Liver (tissue), 3 donors: ENCODE results near the gene ALK.

Experiments
- CTCF ChIP-seq: fragments of 150-350 bp; IDR thresholded peaks from 2 replicates; pipeline ENCODE4 v1.5.1; 2017; ENCODE audit warnings: improper control_type of control experiment, low read depth, low read length; ENCODE audit not compliant: missing input control
- EGR1 ChIP-seq, 2 donors: IDR thresholded peaks; 2 replicates each; pipeline ENCODE4 v1.6.1; 2016 to 2018; ENCODE audit warnings: antibody characterized with exemption in 2 of 2, low read depth in 2 of 2
- FOXA1 ChIP-seq: IDR thresholded peaks from 2 replicates; pipeline ENCODE4 v1.6.1; 2016; ENCODE audit warnings: antibody characterized with exemption
- GABPA ChIP-seq, 2 donors: IDR thresholded peaks in 1 of 2; conservative IDR thresholded peaks in 1 of 2; 2 replicates each; pipeline ENCODE4 v1.6.1; 2016; ENCODE audit warnings: antibody characterized with exemption in 2 of 2, mild to moderate bottlenecking in 1 of 2, moderate library complexity in 1 of 2
- JUND ChIP-seq, 2 donors: IDR thresholded peaks; 2 replicates each; pipeline ENCODE4 v1.6.1; 2016; ENCODE audit warnings: antibody characterized with exemption in 2 of 2
- NR2F2 ChIP-seq: IDR thresholded peaks from 2 replicates; pipeline ENCODE4 v1.6.1; 2016; ENCODE audit warnings: antibody characterized with exemption
- RAD21 ChIP-seq, 2 donors: IDR thresholded peaks; 2 replicates each; pipeline ENCODE4 v1.6.1; 2016; ENCODE audit warnings: antibody characterized with exemption in 2 of 2, mild to moderate bottlenecking in 2 of 2
- RXRA ChIP-seq, 2 donors: IDR thresholded peaks; 2 replicates each; pipeline ENCODE4 v1.6.1; 2017 to 2018; ENCODE audit warnings: antibody characterized with exemption in 2 of 2, mild to moderate bottlenecking in 1 of 2
- SP1 ChIP-seq: IDR thresholded peaks from 2 replicates; pipeline ENCODE4 v1.6.1; 2018; ENCODE audit warnings: antibody characterized with exemption, mild to moderate bottlenecking
- TAF1 ChIP-seq: conservative IDR thresholded peaks from 2 replicates; pipeline ENCODE4 v1.6.1; 2016; ENCODE audit warnings: antibody characterized with exemption, mild to moderate bottlenecking
- YY1 ChIP-seq: IDR thresholded peaks from 2 replicates; pipeline ENCODE4 v1.6.1; 2016; ENCODE audit warnings: antibody characterized with exemption, mild to moderate bottlenecking
- ZBTB33 ChIP-seq: IDR thresholded peaks from 2 replicates; pipeline ENCODE4 v1.6.1; 2016; ENCODE audit warnings: antibody characterized with exemption
- TF ChIP-seq, protein P1 (sequence below): IDR thresholded peaks from 2 replicates; pipeline ENCODE4 v1.6.1; 2016; ENCODE audit warnings: antibody characterized with exemption, mild to moderate bottlenecking
- donor health status: healthy.
- donor health status: healthy.

- TF ChIP-seq, protein P1, sequence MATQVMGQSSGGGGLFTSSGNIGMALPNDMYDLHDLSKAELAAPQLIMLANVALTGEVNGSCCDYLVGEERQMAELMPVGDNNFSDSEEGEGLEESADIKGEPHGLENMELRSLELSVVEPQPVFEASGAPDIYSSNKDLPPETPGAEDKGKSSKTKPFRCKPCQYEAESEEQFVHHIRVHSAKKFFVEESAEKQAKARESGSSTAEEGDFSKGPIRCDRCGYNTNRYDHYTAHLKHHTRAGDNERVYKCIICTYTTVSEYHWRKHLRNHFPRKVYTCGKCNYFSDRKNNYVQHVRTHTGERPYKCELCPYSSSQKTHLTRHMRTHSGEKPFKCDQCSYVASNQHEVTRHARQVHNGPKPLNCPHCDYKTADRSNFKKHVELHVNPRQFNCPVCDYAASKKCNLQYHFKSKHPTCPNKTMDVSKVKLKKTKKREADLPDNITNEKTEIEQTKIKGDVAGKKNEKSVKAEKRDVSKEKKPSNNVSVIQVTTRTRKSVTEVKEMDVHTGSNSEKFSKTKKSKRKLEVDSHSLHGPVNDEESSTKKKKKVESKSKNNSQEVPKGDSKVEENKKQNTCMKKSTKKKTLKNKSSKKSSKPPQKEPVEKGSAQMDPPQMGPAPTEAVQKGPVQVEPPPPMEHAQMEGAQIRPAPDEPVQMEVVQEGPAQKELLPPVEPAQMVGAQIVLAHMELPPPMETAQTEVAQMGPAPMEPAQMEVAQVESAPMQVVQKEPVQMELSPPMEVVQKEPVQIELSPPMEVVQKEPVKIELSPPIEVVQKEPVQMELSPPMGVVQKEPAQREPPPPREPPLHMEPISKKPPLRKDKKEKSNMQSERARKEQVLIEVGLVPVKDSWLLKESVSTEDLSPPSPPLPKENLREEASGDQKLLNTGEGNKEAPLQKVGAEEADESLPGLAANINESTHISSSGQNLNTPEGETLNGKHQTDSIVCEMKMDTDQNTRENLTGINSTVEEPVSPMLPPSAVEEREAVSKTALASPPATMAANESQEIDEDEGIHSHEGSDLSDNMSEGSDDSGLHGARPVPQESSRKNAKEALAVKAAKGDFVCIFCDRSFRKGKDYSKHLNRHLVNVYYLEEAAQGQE: no peak
- TF ChIP-seq CTCF (no peak), YY1 (no peak), ZBTB33 (no peak), RXRA (IDR thresholded peaks at IDR 0.05) (no peak), FOXA1 (no peak), RAD21 (IDR thresholded peaks at IDR 0.05) (no peak), NR2F2 (no peak), EGR1 (IDR thresholded peaks at IDR 0.05; ENCODE audit: low read depth in 2 of 2) (no peak), SP1 (no peak), GABPA (IDR thresholded peaks at IDR 0.05 in 1 of 2, conservative IDR thresholded peaks at IDR 0.05 in 1 of 2) (no peak), TAF1 (no peak), JUND (IDR thresholded peaks at IDR 0.05) (no peak)
These were observed 707.5 kb downstream of the ALK start for GRCh38 chr2:29213888-29214291.
